Bronchial epithelial cell (primary cell): ENCODE data around the gene TMEM259. TPM values are rescaled to one million over a fixed set of nuclear protein-coding genes. Genes with fewer than 3 reads are reported as not detected.
A peak's percentile ranks its signal among the peaks of the same experiment; 100 is the strongest.

ENCODE experiments used
- DNase-seq: peaks from one replicate; pipeline ENCODE4 v3.0.0-alpha.2; 2010; ENCODE audit warnings: low read depth
- FAIRE-seq: peaks from 2 replicates; lab custom pipeline; 2011; peaks lifted over from hg19 to GRCh38; lab: Jason Lieb, UNC
- H3K27me3 ChIP-seq: 2 replicates; pipeline ENCODE4 v1.5.1; 2011; ENCODE audit warnings: low read length; ENCODE audit not compliant: control insufficient read depth, insufficient read depth
- H3K36me3 ChIP-seq: 2 replicates; pipeline ENCODE4 v1.5.1; 2011; ENCODE audit warnings: low read length; ENCODE audit not compliant: control insufficient read depth, insufficient read depth
- H3K4me3 ChIP-seq: 2 replicates; pipeline ENCODE4 v1.5.1; 2011; ENCODE audit warnings: mild to moderate bottlenecking, low read depth, low read length, control low read depth
- total RNA-seq: library from RNA; depleted of rRNA; stranded (reverse); fragments of >200 nt; gene quantifications from 2 replicates; pipeline ENCODE4 v1.2.1, GENCODE V29; 2014
- TF ChIP-seq, protein P1 (sequence below): IDR thresholded peaks from 2 replicates; pipeline ENCODE4 v1.5.1; 2011; ENCODE audit warnings: mild to moderate bottlenecking, moderate library complexity, low read length, control low read depth, inconsistent platforms; ENCODE audit not compliant: insufficient read depth, severe bottlenecking

The TMEM259 gene
- total RNA-seq, 1 donor from 2014 or later, result 54.8 TPM

DNA sequence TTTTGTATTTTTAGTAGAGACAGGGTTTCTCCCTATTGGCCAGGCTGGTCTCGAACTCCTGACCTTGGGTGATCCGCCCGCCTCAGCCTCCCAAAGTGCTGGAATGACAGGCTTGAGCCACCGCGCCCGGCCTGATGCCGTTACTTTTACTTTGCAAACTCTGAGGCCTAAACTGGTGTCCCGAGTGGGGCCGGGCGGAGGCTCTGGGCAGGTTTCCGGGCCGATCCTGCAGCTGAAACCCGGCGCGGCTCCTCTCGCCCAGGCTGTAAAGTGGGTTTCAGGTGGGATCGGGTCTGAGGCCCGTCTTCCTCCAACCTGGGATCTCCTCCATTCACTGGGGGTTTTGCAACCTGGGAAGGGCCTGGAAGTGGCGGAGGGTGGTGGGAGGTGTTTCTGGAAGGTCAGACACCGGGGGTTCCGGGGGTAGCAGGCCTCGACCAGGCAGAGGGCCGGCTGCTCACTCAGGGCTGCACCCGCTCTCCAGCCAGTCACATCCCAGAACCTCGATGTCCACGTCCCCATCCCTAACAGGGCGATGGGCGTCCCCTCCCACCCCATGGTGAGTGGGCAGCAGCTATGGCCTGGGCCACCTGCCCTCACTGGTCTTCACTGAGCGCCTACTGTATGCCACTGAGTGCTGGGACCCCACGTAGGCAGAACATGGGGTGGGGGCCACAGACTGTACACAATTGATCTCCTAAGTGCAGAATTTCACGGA lies 58.1 kb downstream of the TMEM259 start:
- H3K36me3 ChIP-seq, result peaks cover 15% of the 10 kb centered on the region
- TF ChIP-seq, protein P1, sequence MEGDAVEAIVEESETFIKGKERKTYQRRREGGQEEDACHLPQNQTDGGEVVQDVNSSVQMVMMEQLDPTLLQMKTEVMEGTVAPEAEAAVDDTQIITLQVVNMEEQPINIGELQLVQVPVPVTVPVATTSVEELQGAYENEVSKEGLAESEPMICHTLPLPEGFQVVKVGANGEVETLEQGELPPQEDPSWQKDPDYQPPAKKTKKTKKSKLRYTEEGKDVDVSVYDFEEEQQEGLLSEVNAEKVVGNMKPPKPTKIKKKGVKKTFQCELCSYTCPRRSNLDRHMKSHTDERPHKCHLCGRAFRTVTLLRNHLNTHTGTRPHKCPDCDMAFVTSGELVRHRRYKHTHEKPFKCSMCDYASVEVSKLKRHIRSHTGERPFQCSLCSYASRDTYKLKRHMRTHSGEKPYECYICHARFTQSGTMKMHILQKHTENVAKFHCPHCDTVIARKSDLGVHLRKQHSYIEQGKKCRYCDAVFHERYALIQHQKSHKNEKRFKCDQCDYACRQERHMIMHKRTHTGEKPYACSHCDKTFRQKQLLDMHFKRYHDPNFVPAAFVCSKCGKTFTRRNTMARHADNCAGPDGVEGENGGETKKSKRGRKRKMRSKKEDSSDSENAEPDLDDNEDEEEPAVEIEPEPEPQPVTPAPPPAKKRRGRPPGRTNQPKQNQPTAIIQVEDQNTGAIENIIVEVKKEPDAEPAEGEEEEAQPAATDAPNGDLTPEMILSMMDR, result no peak
- no peaks in the 10 kb centered on the region for H3K27me3 ChIP-seq
- no peak overlapping the region for H3K4me3 ChIP-seq
- FAIRE-seq (no peak), DNase-seq (no peak)

DNA sequence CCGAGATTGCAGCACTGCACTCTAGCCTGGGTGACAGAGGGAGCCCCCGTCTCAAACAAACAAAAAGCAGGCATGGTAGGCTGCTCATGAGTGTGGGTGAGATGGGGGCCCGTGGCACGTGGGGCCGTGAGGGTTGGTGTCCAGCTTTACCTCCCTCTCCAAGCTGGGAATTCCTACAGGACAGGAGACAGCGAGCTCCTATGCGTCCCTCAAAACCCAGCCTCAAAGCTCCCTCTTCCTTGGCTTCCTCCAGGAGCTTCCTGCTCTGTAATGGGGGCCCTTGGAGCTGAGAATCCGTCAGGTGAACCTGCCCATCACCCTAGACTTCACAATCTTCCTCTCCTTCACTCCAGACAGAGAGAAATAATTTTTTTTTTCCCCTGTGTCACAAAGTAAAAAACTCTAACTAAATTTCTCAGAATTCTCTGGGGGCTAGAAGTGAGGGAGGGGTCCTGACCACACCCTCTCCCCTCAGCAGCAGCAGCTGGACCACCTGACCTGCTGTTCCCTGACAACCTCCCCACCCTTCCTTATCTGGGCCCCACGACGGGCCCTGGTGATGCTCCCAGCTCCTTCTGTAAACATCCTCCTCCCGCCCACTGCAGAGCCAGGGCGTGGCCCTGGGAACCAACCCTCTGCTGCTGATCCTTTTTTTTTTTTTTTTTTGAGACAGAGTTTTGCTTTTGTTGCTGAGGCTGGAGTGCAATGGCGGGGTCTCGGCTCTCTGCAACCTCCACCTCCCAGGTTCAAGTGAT lies 58.9 kb downstream of the TMEM259 start:
- no peak overlapping the region for H3K4me3 ChIP-seq
- no peak for FAIRE-seq
- TF ChIP-seq, protein P1, result no peak
- H3K27me3 ChIP-seq, result no peaks in the 10 kb centered on the region
- peaks cover 15% of the 10 kb centered on the region for H3K36me3 ChIP-seq
- DNase-seq, result peak; percentile 28

DNA sequence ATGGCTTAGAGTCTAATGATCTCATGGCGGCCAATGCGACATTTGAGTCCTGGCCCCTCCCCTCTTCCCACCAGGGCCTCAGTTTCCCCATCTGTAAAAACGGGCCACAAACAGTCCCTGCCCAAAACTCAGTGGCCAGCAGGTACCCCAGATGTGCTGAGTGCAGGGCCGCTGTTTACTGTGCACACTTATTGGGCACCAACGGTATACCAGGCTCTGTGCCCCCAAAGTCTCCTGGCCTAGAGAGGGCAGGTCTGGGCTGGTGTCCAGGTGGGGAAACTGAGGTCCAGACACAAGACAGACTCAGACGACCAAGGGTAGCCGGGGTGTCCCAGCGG lies 60.4 kb downstream of the TMEM259 start:
- Histone ChIP-seq H3K36me3 (peaks cover 11% of the 10 kb centered on the region), H3K27me3 (no peaks in the 10 kb centered on the region), H3K4me3 (no peak overlapping the region)
- TF ChIP-seq, protein P1, result no peak
- DNase-seq (no peak), FAIRE-seq (no peak)

DNA sequence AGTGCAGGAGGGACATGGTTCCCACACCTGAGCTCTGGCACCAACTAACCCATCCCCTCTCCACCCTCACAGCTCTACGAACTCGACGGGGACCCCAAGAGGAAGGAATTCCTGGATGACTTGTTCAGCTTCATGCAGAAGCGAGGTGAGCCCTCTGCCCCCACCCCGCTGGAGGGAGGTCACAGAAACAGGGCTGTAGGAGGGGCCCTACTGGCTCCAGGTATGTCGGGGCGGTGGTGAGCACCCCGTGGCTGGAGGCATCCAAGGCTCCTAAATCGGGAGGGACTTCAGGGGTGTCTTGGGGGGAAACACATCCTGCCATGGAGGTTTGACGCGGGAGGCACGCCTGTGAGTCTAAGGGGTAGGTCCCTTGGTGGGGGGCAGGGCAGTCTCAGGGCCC lies 60.9 kb downstream of the TMEM259 start:
- Histone ChIP-seq H3K4me3 (no peak overlapping the region), H3K27me3 (no peaks in the 10 kb centered on the region), H3K36me3 (peaks cover 11% of the 10 kb centered on the region)
- TF ChIP-seq, protein P1, result no peak
- no peak for FAIRE-seq
- no peak for DNase-seq

Other genes starting within 250 kb of the TMEM259 start
- 99.0 TPM in 2 replicates for gene PTBP1, start 223.7 kb downstream of the TMEM259 start, total RNA-seq
- gene PLPPR3, start 199.2 kb downstream of the TMEM259 start, total RNA-seq, result not detected in 2 replicates
- not detected in 2 replicates for gene AZU1, start 193.3 kb downstream of the TMEM259 start, total RNA-seq
- gene PRTN3, start 180.1 kb downstream of the TMEM259 start, total RNA-seq, result not detected in 2 replicates
- not detected in 2 replicates for gene ELANE, start 168.8 kb downstream of the TMEM259 start, total RNA-seq
- 1.2 and 4.2 TPM in 2 replicates for gene CFD, start 161.5 kb downstream of the TMEM259 start, total RNA-seq
- 9.2 and 12.1 TPM in 2 replicates for gene MED16, start 127.9 kb downstream of the TMEM259 start, total RNA-seq
- not detected in 2 replicates for gene RNU6-9, start 127.6 kb downstream of the TMEM259 start, total RNA-seq
- gene R3HDM4, start 107.9 kb downstream of the TMEM259 start, total RNA-seq, result 35.8 and 46.1 TPM in 2 replicates
- gene KISS1R, start 103.8 kb downstream of the TMEM259 start, total RNA-seq, result 0.13 TPM in 1 of 2 replicates, not detected in the other
- gene ARID3A, start 95.1 kb downstream of the TMEM259 start, total RNA-seq, result 15.8 and 16.0 TPM in 2 replicates
- 36.3 and 68.2 TPM in 2 replicates for gene WDR18, start 36.8 kb downstream of the TMEM259 start, total RNA-seq
- 0.26 and 0.38 TPM in 2 replicates for gene GRIN3B, start 20.7 kb downstream of the TMEM259 start, total RNA-seq
- not detected in 2 replicates for gene RNU6-2, start 399 bp upstream of the TMEM259 start, total RNA-seq
- gene CNN2, start 5.5 kb upstream of the TMEM259 start, total RNA-seq, result 96.9 and 189 TPM in 2 replicates
- gene ABCA7, start 19.0 kb upstream of the TMEM259 start, total RNA-seq, result 6.8 and 13.8 TPM in 2 replicates
- gene ARHGAP45, start 46.0 kb upstream of the TMEM259 start, total RNA-seq, result 9.0 and 11.8 TPM in 2 replicates
- gene POLR2E, start 74.3 kb upstream of the TMEM259 start, total RNA-seq, result 57.4 and 87.1 TPM in 2 replicates
- gene GPX4, start 82.9 kb upstream of the TMEM259 start, total RNA-seq, result 274 and 291 TPM in 2 replicates
- 16.8 and 22.8 TPM in 2 replicates for gene SBNO2, start 153.1 kb upstream of the TMEM259 start, total RNA-seq
- 110 and 117 TPM in 2 replicates for gene STK11, start 184.7 kb upstream of the TMEM259 start, total RNA-seq
- 1.2 and 2.9 TPM in 2 replicates for gene CBARP, start 216.9 kb upstream of the TMEM259 start, total RNA-seq
- gene ATP5F1D, start 220.6 kb upstream of the TMEM259 start, total RNA-seq, result 8.7 and 14.8 TPM in 2 replicates
- 15.8 and 31.1 TPM in 2 replicates for gene MIDN, start 227.5 kb upstream of the TMEM259 start, total RNA-seq
- gene CIRBP, start 248.2 kb upstream of the TMEM259 start, total RNA-seq, result 317 and 370 TPM in 2 replicates